ENCODE data around the gene NPM3. TPM values are rescaled to one million over a fixed set of nuclear protein-coding genes. Genes with fewer than 3 reads are reported as not detected.

Gene NPM3
- total RNA-seq, 2 experiments from 2014 or later = 15.5 to 15.8 TPM

DNA sequence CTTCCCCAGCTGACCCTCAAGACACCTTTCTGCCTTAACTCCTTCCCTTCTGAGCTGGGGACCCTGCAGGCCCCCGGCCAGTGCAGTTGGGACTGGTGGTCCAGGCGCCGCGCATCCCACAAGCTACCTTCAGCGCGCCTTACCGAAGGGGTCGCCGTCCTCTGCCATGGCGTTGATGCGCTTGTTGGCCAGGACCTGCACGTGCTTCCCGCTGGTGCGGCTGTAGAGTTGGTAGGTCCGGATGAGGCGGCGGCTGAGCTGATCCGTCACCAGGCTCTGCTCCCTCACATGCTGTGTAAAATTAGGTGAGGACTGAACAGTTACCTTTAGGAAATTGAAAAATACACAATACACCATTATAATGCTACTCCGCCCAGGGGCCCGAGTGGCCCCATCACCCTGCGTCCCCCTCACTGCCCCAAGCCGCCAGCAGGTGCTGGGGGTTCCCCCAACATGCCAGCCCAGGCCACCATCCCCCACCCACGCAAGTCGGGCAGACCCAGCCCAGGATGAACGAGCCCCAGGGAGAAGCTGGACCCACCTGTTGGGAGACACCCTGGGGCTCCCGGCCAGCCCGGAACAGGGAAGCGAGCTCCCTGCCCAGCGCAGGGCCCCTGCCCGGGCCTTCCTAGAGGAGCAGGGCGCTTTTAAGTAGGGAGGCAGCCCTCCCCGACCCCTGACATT is 8.5 kb downstream of the NPM3 start:
- CTCF ChIA-PET = interaction anchor here (1.2 kb wide), 1 partner anchor 9 kb away, joined by 3 read pairs; the partner anchor contains the start of gene NPM3
- Histone ChIP-seq H3K9me3 (ENCODE audit: control insufficient read depth in 1 of 2, insufficient read depth in 1 of 2, low read length in 2 of 2) (peaks cover 0 to 38% of the 10 kb centered on the region in 2 experiments), H3K27ac (ENCODE audit: low read depth in 1 of 2, low read length in 2 of 2) (no peak overlapping the region), H3K4me3 (ENCODE audit: low read length) (no peak overlapping the region), H3K27me3 (ENCODE audit: control insufficient read depth in 1 of 2, insufficient read depth in 2 of 2, low read length in 2 of 2) (peaks cover 69 to 87% of the 10 kb centered on the region in 2 experiments), H3K36me3 (ENCODE audit: insufficient read depth, low read length) (no peaks in the 10 kb centered on the region), H3K4me1 (ENCODE audit: insufficient read depth, low read length) (peaks cover 41% of the 10 kb centered on the region)
- Mint-ChIP-seq H3K4me1 (ENCODE audit: low read depth) (peaks cover 32% of the 10 kb centered on the region), H3K27me3 (peaks cover 67% of the 10 kb centered on the region), H3K27ac (no peak overlapping the region), H3K4me3 (peak overlapping the region; percentile 43), H3K9me3 (no peaks in the 10 kb centered on the region), H3K36me3 (ENCODE audit: low read depth) (no peaks in the 10 kb centered on the region)
- POLR2A ChIA-PET = interaction anchor here (1.4 to 1.8 kb wide), 3 partner anchors 8 to 43 kb away, joined by 3 to 12 read pairs (median 5); partner anchors contain the start of genes NPM3 and OGA
- intact Hi-C loops (cut with DNase I, micrococcal nuclease) = no loop called here
- DNase-seq (peak in 3 of 14 experiments; percentile 8 to 37 (median 35)), ATAC-seq (ENCODE audit: poor library complexity) (peak; percentile 43)
- TF ChIP-seq, protein P1, sequence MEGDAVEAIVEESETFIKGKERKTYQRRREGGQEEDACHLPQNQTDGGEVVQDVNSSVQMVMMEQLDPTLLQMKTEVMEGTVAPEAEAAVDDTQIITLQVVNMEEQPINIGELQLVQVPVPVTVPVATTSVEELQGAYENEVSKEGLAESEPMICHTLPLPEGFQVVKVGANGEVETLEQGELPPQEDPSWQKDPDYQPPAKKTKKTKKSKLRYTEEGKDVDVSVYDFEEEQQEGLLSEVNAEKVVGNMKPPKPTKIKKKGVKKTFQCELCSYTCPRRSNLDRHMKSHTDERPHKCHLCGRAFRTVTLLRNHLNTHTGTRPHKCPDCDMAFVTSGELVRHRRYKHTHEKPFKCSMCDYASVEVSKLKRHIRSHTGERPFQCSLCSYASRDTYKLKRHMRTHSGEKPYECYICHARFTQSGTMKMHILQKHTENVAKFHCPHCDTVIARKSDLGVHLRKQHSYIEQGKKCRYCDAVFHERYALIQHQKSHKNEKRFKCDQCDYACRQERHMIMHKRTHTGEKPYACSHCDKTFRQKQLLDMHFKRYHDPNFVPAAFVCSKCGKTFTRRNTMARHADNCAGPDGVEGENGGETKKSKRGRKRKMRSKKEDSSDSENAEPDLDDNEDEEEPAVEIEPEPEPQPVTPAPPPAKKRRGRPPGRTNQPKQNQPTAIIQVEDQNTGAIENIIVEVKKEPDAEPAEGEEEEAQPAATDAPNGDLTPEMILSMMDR (IDR thresholded peaks at IDR 0.05) = no peak

DNA sequence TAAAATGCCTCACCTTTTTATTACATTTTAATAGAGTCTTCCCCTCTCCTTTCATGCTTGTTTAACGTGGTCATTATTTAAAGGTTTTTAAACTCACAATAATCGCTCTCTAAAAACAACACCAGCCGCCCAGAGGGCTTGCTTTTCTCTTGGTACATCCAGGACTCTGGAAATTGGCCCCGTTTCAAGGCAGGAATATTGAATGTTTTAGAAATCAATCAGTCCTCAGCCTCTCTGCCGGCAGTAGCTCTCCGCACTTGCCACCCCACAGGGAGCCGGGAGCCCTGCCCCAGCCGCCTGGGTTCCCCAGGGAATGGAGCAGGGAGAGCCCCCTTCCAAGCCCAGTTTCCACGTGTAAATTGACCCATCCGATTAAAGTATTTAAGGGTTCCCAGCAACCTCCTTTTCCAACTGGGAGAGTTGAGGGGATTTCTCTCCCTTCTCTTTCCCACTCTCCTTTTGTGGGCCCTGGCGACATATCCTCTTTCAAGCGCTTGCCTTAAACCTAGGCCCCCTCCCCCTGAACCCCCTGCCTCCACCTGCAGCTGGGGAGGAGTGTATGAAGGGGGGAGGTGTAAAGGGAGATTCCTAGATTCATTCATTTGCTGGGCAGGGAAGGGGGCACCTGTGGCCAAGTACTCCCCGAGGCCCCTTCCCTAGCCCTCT is 9.2 kb downstream of the NPM3 start:
- Histone ChIP-seq H3K36me3 (ENCODE audit: insufficient read depth, low read length) (no peaks in the 10 kb centered on the region), H3K4me1 (ENCODE audit: insufficient read depth, low read length) (peaks cover 35% of the 10 kb centered on the region), H3K4me3 (ENCODE audit: low read length) (no peak overlapping the region), H3K27me3 (ENCODE audit: control insufficient read depth in 1 of 2, insufficient read depth in 2 of 2, low read length in 2 of 2) (peaks cover 67 to 84% of the 10 kb centered on the region in 2 experiments), H3K9me3 (ENCODE audit: control insufficient read depth in 1 of 2, insufficient read depth in 1 of 2, low read length in 2 of 2) (peaks cover 0 to 32% of the 10 kb centered on the region in 2 experiments), H3K27ac (ENCODE audit: low read depth in 1 of 2, low read length in 2 of 2) (no peak overlapping the region)
- Mint-ChIP-seq H3K27ac (no peak overlapping the region), H3K4me3 (peak overlapping the region; percentile 56), H3K9me3 (no peaks in the 10 kb centered on the region), H3K36me3 (ENCODE audit: low read depth) (no peaks in the 10 kb centered on the region), H3K4me1 (ENCODE audit: low read depth) (peaks cover 27% of the 10 kb centered on the region), H3K27me3 (peaks cover 67% of the 10 kb centered on the region)
- DNase-seq (no peak), ATAC-seq (ENCODE audit: poor library complexity) (no peak)
- CTCF ChIA-PET = interaction anchor here (1.2 kb wide), 1 partner anchor 9 kb away, joined by 3 read pairs; the partner anchor contains the start of gene NPM3
- POLR2A ChIA-PET = interaction anchor here (0.6 to 1.8 kb wide), 4 partner anchors 9 to 75 kb away, joined by 3 to 12 read pairs (median 4); partner anchors contain the start of genes NPM3 and OGA
- intact Hi-C loops (cut with DNase I, micrococcal nuclease) = no loop called here
- TF ChIP-seq, protein P1 (IDR thresholded peaks at IDR 0.05) = no peak

DNA sequence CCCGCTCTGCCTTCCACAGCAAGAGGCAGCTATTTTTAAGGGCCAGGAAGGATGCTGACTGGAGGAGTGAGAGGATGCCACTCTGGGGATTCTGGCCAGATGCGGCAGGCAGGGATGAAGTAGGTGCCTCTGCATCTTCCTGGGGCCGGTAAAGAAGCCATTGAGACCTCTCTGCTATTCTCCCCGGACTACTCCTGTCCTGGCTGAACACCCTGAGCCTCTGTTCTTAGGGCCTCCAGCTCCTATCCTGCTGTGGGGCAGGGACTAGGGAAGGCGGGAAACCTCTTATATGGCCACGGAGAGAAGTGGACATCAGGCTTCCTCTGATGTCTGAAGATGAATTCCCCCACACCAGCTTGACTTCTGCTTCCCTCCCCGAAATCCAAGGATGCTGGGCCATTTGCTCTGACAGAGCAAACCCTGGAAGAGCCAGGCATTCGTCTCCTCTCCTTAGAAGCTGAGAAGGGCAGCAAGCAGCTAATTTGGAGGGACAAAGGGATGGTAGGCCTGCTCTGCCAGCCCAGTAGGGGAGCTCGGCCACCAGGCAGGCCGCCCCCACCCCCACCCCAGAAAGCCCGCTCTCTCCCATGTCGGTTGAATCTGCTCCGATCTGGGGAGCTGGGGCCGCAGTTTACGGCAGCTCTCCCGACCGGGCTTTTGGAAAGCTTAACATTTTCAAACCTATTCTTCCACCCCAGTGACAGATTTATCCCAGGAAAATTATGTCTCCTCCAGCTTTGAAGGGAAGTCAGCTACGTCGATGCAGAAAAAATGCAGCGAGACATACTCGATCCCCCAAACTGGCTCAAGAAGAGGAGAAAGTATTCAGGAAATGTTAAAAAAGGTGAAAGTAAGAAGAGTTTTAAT is 10.1 kb downstream of the NPM3 start:
- Mint-ChIP-seq H3K36me3 (ENCODE audit: low read depth) (no peaks in the 10 kb centered on the region), H3K4me3 (no peak overlapping the region)

More for the DNA sequence above, 10.1 kb downstream of the NPM3 start:
- intact Hi-C loops (cut with DNase I, micrococcal nuclease) = no loop called here
- ATAC-seq (ENCODE audit: poor library complexity) (no peak), DNase-seq (peak in 1 of 14 experiments; percentile 10)
- peaks cover 0 to 24% of the 10 kb centered on the region in 2 experiments for H3K9me3 ChIP-seq (ENCODE audit: control insufficient read depth in 1 of 2, insufficient read depth in 1 of 2, low read length in 2 of 2)
- peaks cover 26% of the 10 kb centered on the region for H3K4me1 ChIP-seq (ENCODE audit: insufficient read depth, low read length)
- peaks cover 21% of the 10 kb centered on the region for H3K4me1 Mint-ChIP-seq (ENCODE audit: low read depth)
- TF ChIP-seq, protein P1 (IDR thresholded peaks at IDR 0.05) = no peak
- peaks cover 58 to 75% of the 10 kb centered on the region in 2 experiments for H3K27me3 ChIP-seq (ENCODE audit: control insufficient read depth in 1 of 2, insufficient read depth in 2 of 2, low read length in 2 of 2)
- no peak overlapping the region for H3K27ac ChIP-seq (ENCODE audit: low read depth in 1 of 2, low read length in 2 of 2)
- CTCF ChIA-PET = interaction anchor here (0.9 kb wide), 1 partner anchor 8 kb away, joined by 3 read pairs; no protein-coding TSS in a partner anchor
- no peak overlapping the region for H3K27ac Mint-ChIP-seq
- no peaks in the 10 kb centered on the region for H3K36me3 ChIP-seq (ENCODE audit: insufficient read depth, low read length)
- POLR2A ChIA-PET = interaction anchor here (0.6 to 1.8 kb wide), 3 partner anchors 10 to 76 kb away, joined by 3 to 12 read pairs (median 5); partner anchors contain the start of gene NPM3
- H3K27me3 Mint-ChIP-seq = peaks cover 63% of the 10 kb centered on the region
- H3K4me3 ChIP-seq (ENCODE audit: low read length) = no peak overlapping the region
- no peaks in the 10 kb centered on the region for H3K9me3 Mint-ChIP-seq
